ENCODE results near the gene NBEA.
"Not testable (repeated sequence)": the region's sequence is repeated elsewhere in the genome, so short reads cannot be mapped to it uniquely, and the experiment has no call there.

NBEA gene

DNA sequence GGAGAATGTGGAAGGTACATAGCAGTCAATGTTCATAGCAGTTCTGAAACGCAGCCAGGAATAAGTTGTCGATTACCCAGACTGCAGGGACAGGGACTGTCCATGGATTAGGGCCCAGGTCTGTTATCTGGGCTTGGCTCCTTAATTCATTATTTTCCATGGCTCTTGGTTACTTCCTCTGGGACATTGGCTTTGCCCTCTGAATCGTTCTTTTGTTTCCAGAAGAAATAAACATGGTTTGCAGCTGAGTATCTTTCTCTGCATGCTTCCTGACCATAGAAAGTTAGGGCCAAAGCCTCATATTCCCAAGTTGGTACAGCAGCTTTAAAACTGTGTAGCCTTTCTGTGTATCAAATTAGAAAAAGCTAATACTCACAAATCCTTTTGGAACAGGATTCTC, 656.2 kb downstream of the NBEA start:
- DNase-seq, result no peak

DNA sequence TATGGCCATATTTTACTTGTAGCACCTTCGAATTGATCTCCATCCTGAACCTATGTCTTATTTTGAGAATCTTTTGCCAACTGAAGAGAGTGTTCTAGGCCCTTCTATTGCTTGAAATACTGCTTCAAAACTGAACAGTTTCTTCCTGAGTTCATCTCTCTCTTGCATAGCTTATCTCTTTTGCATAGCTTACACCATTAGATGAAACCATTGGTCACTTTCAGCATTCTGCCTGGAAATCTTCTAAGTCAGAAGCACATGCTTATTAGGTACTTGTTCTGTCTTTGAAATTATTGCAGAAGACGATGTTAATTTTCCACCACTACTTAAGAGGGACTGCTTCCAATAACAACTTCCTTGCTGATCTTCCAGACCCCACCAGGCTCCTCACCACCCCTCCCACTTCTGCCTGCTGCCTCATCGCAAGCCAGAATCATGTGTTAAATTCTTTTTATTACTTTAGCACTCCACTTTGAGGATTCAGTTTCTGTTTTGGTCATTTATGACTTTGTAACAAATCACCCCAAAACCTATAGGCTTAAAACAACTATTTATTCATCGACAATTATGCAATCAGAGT, 656.8 kb downstream of the NBEA start:
- no peak for DNase-seq

- no peak for DNase-seq
These were observed 657.3 kb downstream of the NBEA start for GRCh38 chr13:35599384-35599783.

- no peak for DNase-seq
These were observed 658.1 kb downstream of the NBEA start for GRCh38 chr13:35600137-35600536.

- DNase-seq, result no peak
These were observed 661.7 kb downstream of the NBEA start for GRCh38 chr13:35603593-35604285.

- DNase-seq, result no peak
These were observed 672.6 kb downstream of the NBEA start for GRCh38 chr13:35614666-35615065.

DNA sequence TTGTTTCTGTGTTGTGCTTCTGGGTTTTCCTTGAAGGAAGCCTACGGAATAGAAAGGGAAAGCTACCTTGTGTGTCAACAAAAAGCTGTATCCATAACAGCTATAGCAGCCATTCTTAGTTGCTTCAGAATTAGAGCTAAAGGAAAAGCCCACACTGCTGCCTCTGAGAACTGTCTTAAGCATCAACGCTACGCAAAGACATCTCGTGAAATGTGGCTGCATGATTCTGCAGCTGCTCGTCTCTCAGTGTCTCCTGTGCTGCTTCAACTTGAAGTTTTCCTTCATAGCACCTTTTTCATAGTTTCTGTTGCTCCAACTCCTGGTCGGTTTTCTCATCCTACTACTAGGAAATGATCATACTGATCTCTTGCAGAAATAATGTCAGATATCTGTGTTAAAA, 675.4 kb downstream of the NBEA start:
- DNase-seq, result no peak

DNA sequence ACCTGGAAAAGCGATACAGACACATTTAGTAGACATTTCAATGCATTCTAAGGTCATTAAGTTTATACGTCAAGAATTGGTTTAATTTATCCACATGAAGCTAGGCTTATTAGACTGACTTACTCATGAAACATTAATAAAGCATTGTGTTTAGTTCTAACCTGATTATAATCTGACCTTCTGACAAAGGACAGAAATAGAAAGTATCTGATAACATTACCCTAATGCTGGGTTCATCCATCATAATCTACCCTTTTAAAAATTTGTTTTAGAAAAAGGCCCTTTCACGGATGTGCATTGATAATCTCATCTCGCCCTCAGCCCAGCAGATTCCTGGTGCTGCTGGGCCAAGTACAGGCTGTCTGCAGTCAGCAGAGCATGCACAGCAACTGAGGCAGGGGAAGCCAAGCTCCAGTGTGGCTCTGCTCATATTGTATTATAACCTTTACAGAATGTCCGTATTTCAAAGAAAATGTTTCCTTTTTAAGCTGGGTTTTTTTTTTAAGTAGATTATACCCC, 676.6 kb downstream of the NBEA start:
- DNase-seq, result no peak

GRCh38 chr13:35621989-35622388, 679.9 kb downstream of the NBEA start:
- no peak for DNase-seq

DNA sequence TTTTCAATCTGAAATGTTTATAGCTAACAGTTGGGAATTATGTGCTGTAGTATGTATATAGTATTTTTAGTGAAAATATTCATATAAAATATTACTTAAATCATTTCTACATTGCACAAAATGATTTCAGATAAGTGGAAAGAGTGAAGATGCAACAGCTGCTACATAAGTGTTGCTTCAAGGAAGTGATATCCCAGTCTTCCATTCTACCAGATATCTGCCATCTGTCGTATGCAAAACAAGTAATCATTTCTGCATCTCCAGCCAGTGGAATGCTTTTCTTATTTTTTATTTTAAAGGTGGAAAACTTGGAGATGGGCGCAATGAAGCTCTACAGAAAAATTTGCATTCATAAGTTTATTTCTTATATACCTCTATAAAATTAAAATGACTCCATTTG, 687.0 kb downstream of the NBEA start:
- no peak for DNase-seq

- no peak for DNase-seq
These were observed 688.6 kb downstream of the NBEA start for GRCh38 chr13:35630551-35631275.

DNA sequence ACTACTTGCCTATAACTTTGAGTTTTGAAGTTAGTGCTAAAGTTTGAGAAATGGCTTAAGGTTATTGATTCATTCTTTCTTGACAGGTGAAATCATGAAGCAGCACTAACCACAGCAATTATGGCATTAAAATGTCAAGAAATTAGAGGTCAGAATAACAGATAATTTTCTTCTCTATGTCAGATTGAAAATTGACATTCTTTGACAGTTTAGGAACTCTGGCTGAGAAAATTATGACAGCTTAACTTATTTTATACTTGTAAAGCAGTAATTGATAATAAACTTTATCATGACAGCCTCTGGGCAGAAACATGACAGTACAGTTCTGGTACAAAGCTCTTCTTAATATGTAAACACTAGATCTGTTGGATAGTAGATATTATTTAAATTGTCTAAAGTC, 689.6 kb downstream of the NBEA start:
- DNase-seq, result no peak

GRCh38 chr13:35643625-35644024, 701.6 kb downstream of the NBEA start:
- no peak for DNase-seq

- DNase-seq, result no peak
These were observed 704.1 kb downstream of the NBEA start for GRCh38 chr13:35646056-35646774.

DNA sequence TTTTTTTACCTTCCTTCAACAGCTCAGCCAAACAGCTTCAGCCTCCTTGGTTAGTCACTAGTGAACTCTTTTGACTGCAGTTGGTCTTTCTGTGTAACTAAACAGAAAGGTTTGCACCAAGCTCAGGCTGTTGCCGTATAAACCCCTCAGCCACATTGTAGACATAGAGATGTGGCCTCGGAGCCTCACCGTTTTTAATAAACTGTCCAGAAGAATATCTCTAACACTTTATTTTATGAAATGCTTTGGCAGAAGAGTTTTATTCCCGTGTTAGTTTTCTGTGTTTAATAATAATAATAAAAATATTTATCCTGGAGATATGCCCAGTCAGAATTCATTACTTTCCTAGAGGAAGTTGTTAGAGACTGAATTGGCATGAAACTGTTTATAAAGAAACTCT, 706.1 kb downstream of the NBEA start:
- DNase-seq, result no peak

DNA sequence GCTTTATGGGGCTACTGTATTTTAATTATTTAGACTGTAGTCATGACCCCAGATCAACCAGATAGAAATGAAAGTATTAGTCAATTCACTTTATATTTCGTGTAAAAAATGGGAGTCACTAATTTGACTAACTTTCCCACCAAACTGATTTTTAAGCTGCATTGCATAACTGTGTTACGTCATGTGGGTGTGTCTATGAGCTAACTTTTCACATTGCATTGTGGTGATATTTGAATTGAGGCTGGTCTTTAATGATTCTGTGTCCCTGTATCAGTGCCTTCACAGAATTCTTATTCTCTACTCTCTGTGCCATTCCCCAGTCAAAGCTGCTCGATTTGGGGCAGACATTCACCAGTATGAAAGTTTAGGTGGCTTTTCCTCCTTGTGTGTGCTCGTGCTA, 707.1 kb downstream of the NBEA start:
- DNase-seq, result no peak

DNA sequence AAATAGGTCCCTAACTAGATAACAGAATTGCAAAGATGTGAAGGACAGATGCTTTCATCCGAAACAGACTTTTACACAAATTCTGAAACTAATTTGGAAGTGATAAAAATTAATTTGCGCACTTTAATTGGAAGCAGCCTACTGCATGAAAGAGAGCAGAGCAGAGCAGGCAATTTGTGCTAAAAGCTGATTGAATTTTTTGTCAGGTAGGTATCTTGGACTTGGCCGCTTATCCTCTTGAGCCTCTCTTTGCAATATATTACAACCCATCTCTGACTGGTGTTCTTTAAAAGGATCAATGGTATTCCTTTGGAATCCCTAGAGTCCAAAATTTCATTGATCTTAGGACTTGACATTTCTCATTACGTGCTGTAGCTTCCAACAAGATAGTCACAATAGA, 717.7 kb downstream of the NBEA start:
- DNase-seq, result no peak

- no peak for DNase-seq
These were observed 722.7 kb downstream of the NBEA start for GRCh38 chr13:35664747-35665146.

DNA sequence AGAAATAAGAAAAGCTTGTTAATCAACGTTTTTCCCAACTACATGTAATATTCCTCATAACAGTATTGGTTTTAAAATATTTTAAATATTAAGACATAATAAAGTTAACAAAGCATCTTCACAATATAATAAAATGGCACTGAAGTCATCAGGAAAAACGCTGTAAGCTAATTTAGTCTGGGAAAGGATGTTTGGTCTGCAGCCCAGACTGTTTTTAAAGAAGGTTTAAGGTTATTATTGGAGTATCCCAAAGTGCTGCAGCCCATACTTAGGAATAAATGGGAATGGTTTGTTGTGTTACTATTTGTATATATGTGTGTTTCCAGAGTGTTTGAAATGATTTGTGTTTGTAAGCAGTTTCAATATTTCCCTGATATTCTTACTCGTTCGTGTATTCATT, 727.3 kb downstream of the NBEA start:
- no peak for DNase-seq

DNA sequence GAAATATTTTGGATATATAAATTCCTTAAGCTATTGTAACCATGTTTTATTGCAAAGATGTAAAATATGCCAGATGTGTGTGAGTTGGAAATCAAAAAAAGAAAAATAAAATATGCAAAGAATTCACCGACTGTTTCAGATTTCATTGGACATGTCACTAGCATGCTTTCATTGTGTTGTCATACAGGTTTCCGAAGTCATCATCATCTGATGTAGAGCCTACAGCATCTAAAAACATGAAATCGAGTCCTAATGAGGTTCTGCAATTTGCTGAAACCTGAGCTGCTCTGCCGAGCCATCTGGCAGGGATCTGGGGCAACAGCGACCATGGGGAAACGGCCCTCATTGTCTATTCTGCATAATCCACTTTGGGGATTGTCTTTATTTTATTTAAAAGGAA, 730.5 kb downstream of the NBEA start:
- DNase-seq, result no peak

GRCh38 chr13:35675651-35676050, 733.6 kb downstream of the NBEA start:
- no peak for DNase-seq

- DNase-seq, result not testable (repeated sequence)
These were observed 735.8 kb downstream of the NBEA start for GRCh38 chr13:35677863-35678262.

GRCh38 chr13:35681685-35682084, 739.6 kb downstream of the NBEA start:
- DNase-seq, result no peak

GRCh38 chr13:35684432-35684831, 742.4 kb downstream of the NBEA start:
- DNase-seq, result no peak

Measured in NCI-H1105 (cell line).